ENCODE results near the gene THAP7. TPM values are rescaled to one million over a fixed set of nuclear protein-coding genes. Genes with fewer than 3 reads are reported as not detected.

The THAP7 gene
- total RNA-seq, 1 experiment from 2014 or later = 27.7 TPM

GRCh38 chr22:20981787-20982562 is 19.9 kb downstream of the THAP7 start, which contains the start of gene LZTR1:
Gene LZTR1 (plus strand): TSS chr22:20982297. CDS start chr22:20982372, 75 bp downstream.
- peak; percentile 50 for DNase-seq (ENCODE audit: low read depth, low spot score)
- POLR2A ChIA-PET = interaction anchor here (0.9 to 1.6 kb wide), 7 partner anchors 9 to 96 kb away, joined by 3 to 21 read pairs (median 5); no protein-coding TSS in a partner anchor
- BruUV-seq (replicated peaks) = no TSS peak

More at GRCh38 chr22:20981787-20982562, 19.9 kb downstream of the THAP7 start, which contains the start of gene LZTR1:
- Histone ChIP-seq H3K4me2 (ENCODE audit: low read length) (peak within 1 kb of the TSS; percentile 99), H3K36me3 (ENCODE audit: control insufficient read depth in 1 of 2, insufficient read depth in 2 of 2, low read length in 2 of 2) (peaks cover 4 to 9% of the 10 kb centered on the region in 2 experiments; a peak in 1 of 4 replicates), H3K27me3 (ENCODE audit: insufficient read depth, low read length) (no peaks in the 10 kb centered on the region), H3K4me3 (replicated peaks in 1 of 2; ENCODE audit: low read depth in 1 of 2, low read length in 2 of 2) (peak within 1 kb of the TSS; percentile 77 to 89), H3K9me3 (ENCODE audit: control insufficient read depth in 1 of 2, insufficient read depth in 1 of 2, low read depth in 1 of 2, low read length in 2 of 2) (peaks cover 4 to 10% of the 10 kb centered on the region in 2 experiments; a peak in 1 of 4 replicates), H3K9ac (ENCODE audit: low read length) (peak within 1 kb of the TSS; percentile 93), H3K79me2 (ENCODE audit: insufficient read depth, low read length) (peaks cover 24% of the 10 kb centered on the region), H3K9me2 (ENCODE audit: insufficient read depth) (no peaks in the 10 kb centered on the region), H2AFZ (ENCODE audit: low read depth, low read length, poor library complexity, severe bottlenecking) (no peak within 1 kb of the TSS), H3K4me1 (ENCODE audit: control insufficient read depth in 1 of 2, insufficient read depth in 2 of 2, low read length in 2 of 2) (peaks cover 6 to 18% of the 10 kb centered on the region in 2 experiments; a peak in 2 of 4 replicates), H4K20me1 (ENCODE audit: insufficient read depth) (no peaks in the 10 kb centered on the region), H3K27ac (ENCODE audit: low read depth, low read length) (peak within 1 kb of the TSS; percentile 80)
- intact Hi-C loops (cut with micrococcal nuclease) = loop anchor here (2.0 to 5.0 kb wide), 2 partner anchors 21 to 180 kb away; partner anchors contain the start of gene THAP7
- peak; percentile 95 for ATAC-seq
- ChIA-PET RAD21 (ENCODE audit: low non-redundant PET in 1 of 2, low total read pairs in 2 of 2, uncharacterized antibody in 2 of 2, unreplicated experiment in 2 of 2) (interaction anchor here in 1 of 2 experiments (0.5 kb wide), 1 partner anchor 167 kb away, joined by 5 read pairs; no protein-coding TSS in a partner anchor), CTCF (interaction anchor here (0.6 to 1.5 kb wide), 9 partner anchors 9 to 661 kb away, joined by 3 to 7 read pairs (median 4); no protein-coding TSS in a partner anchor)
- peak; percentile 97 for TF ChIP-seq ZFX (IDR thresholded peaks at IDR 0.05)
- TF ChIP-seq RAD21 (IDR thresholded peaks at IDR 0.05; ENCODE audit: low read depth) = peak; percentile 39
- TF ChIP-seq ELF1 (IDR thresholded peaks at IDR 0.05; ENCODE audit: borderline replicate concordance, low read depth) = no peak; the same call in 1 of the 2 replicates
- TF ChIP-seq TCF7L2 (IDR thresholded peaks at IDR 0.05; ENCODE audit: borderline replicate concordance, extremely low read depth, insufficient read depth, insufficient read length) = no peak
- TF ChIP-seq JUND (IDR thresholded peaks at IDR 0.05) = no peak
- TF ChIP-seq POLR2AphosphoS5 (IDR thresholded peaks at IDR 0.05; ENCODE audit: low read depth, low read length) = peak; percentile 97
- no peak for TF ChIP-seq FOSL1 (IDR thresholded peaks at IDR 0.05; ENCODE audit: low read depth)
- TF ChIP-seq POLR2A (IDR thresholded peaks at IDR 0.05; ENCODE audit: borderline replicate concordance, extremely low read depth, insufficient read depth, insufficient read length) = peak; percentile 97
- no peak for TF ChIP-seq ATF3 (IDR thresholded peaks at IDR 0.05)
- no peak for TF ChIP-seq SRF (IDR thresholded peaks at IDR 0.05; ENCODE audit: low read depth)
- 0 out of 2 replicates have a peak, but pooled peaks have one; percentile 52 for TF ChIP-seq CBX3 (IDR thresholded peaks at IDR 0.05; ENCODE audit: low read depth)
- TF ChIP-seq CTCF (IDR thresholded peaks at IDR 0.05 in 2 of 3, conservative IDR thresholded peaks at IDR 0.05 in 1 of 3; ENCODE audit: borderline replicate concordance in 1 of 3, insufficient read depth in 1 of 3, low read depth in 2 of 3, low read length in 2 of 3) = peak; percentile 48 to 68 (median 56); a peak in 5 of 6 replicates
- TF ChIP-seq SP1 (IDR thresholded peaks at IDR 0.05; ENCODE audit: low read depth) = no peak; the same call in 1 of the 2 replicates
- TF ChIP-seq SIN3A (IDR thresholded peaks at IDR 0.05; ENCODE audit: low read depth) = peak; percentile 97
- TF ChIP-seq MAX (IDR thresholded peaks at IDR 0.05) = peak; percentile 93

Measured in HCT116 (cell line).